HepG2 (cell line): ENCODE results near the gene PPP2R2D. TPM values are rescaled to one million over a fixed set of nuclear protein-coding genes. Genes with fewer than 3 reads are reported as not detected.

Experiments used
- AHR ChIP-seq: IDR thresholded peaks from 2 replicates; pipeline ENCODE4 v1.6.1; 2018; ENCODE audit warnings: missing genetic modification reagents, missing compliant biosample characterization
- ARNT2 ChIP-seq: sonication (generic); formaldehyde crosslinking; IDR thresholded peaks from 2 replicates; pipeline ENCODE4 v1.8.0; 2022; ENCODE audit warnings: mild to moderate bottlenecking, low read depth, missing genetic modification reagents, moderate library complexity
- BORCS8-MEF2B ChIP-seq: sonication (generic); formaldehyde crosslinking; IDR thresholded peaks from 2 replicates; pipeline ENCODE4 v1.8.0; 2022; ENCODE audit warnings: mild to moderate bottlenecking, missing genetic modification reagents
- CCDC6 ChIP-seq: sonication (generic); formaldehyde crosslinking; IDR thresholded peaks from 2 replicates; pipeline ENCODE4 v1.8.1; 2022; ENCODE audit warnings: mild to moderate bottlenecking, missing genetic modification reagents, moderate library complexity
- CREM ChIP-seq, 2 experiments: sonication (generic) in 1 of 2; formaldehyde crosslinking in 1 of 2; IDR thresholded peaks; 2 replicates each; pipeline versions ENCODE4 v1.4.0 to v1.6.1; 2016 to 2020; ENCODE audit warnings: antibody characterized with exemption in 1 of 2, mild to moderate bottlenecking in 1 of 2, missing genetic modification reagents in 1 of 2
- FOSL2 ChIP-seq: sonication (generic); formaldehyde crosslinking; IDR thresholded peaks from 2 replicates; pipeline ENCODE4 v1.4.0; 2020; ENCODE audit warnings: missing genetic modification reagents
- GABPB1 ChIP-seq: IDR thresholded peaks from 2 replicates; pipeline ENCODE4 v1.6.1; 2016; ENCODE audit warnings: mild to moderate bottlenecking, missing genetic modification reagents, moderate library complexity, missing compliant biosample characterization
- KDM5A ChIP-seq: fragments of 200-600 bp; sonication (generic); IDR thresholded peaks from 2 replicates; pipeline ENCODE4 v1.7.0; 2018; ENCODE audit warnings: antibody characterized with exemption, mild to moderate bottlenecking, low read length, borderline replicate concordance
- KLF12 ChIP-seq: sonication (generic); formaldehyde crosslinking; IDR thresholded peaks from 2 replicates; pipeline ENCODE4 v1.4.0; 2020; ENCODE audit warnings: missing genetic modification reagents, borderline replicate concordance
- MXI1 ChIP-seq: IDR thresholded peaks from 3 replicates; pipeline ENCODE4 v1.6.1; 2012; ENCODE audit warnings: low read depth, low read length, inconsistent platforms, borderline replicate concordance
- MYC ChIP-seq: sonication (generic); formaldehyde crosslinking; IDR thresholded peaks from 2 replicates; pipeline ENCODE4 v1.9.0; 2021; ENCODE audit warnings: missing genetic modification reagents, borderline replicate concordance
- POGZ ChIP-seq: sonication (generic); formaldehyde crosslinking; IDR thresholded peaks from 2 replicates; pipeline ENCODE4 v1.4.0; 2020; ENCODE audit warnings: mild to moderate bottlenecking, missing genetic modification reagents
- POLR2G ChIP-seq: fragments of 200-400 bp; formaldehyde crosslinking; IDR thresholded peaks from 2 replicates; pipeline ENCODE4 v1.6.1; 2018; ENCODE audit warnings: mild to moderate bottlenecking, low read depth, low read length, moderate library complexity
- RBAK ChIP-seq: sonication (generic); formaldehyde crosslinking; IDR thresholded peaks from 2 replicates; pipeline ENCODE4 v1.5.1; 2020; ENCODE audit warnings: mild to moderate bottlenecking, missing genetic modification reagents
- RFX5 ChIP-seq: IDR thresholded peaks from 2 replicates; pipeline ENCODE4 v1.6.1; 2011; ENCODE audit warnings: low read depth, low read length, improper control_type of control experiment
- SOX6 ChIP-seq, 2 experiments: fragments of 450-650 bp in 1 of 2; sonication (generic) in 1 of 2; formaldehyde crosslinking in 1 of 2; IDR thresholded peaks; 2 replicates each; pipeline versions ENCODE4 v1.4.0 to v1.6.1; 2017 to 2020; ENCODE audit warnings: antibody characterized with exemption in 1 of 2, mild to moderate bottlenecking in 1 of 2, missing genetic modification reagents in 1 of 2
- SSRP1 ChIP-seq: IDR thresholded peaks from 2 replicates; pipeline ENCODE4 v1.6.1; 2016; ENCODE audit warnings: control low read depth
- STAG1 ChIP-seq: sonication (generic); formaldehyde crosslinking; IDR thresholded peaks from 2 replicates; pipeline ENCODE4 v1.4.0; 2020; ENCODE audit warnings: missing genetic modification reagents
- TBP ChIP-seq: sonication (generic); formaldehyde crosslinking; IDR thresholded peaks from 2 replicates; pipeline ENCODE4 v1.5.0; 2020; ENCODE audit warnings: missing genetic modification reagents
- TMF1 ChIP-seq: sonication (generic); formaldehyde crosslinking; IDR thresholded peaks from 2 replicates; pipeline ENCODE4 v1.8.1; 2022; ENCODE audit warnings: low read depth, missing genetic modification reagents
- WIZ ChIP-seq: sonication (generic); formaldehyde crosslinking; IDR thresholded peaks from 2 replicates; pipeline ENCODE4 v1.5.1; 2020; ENCODE audit warnings: mild to moderate bottlenecking, missing genetic modification reagents
- ZEB1 ChIP-seq: IDR thresholded peaks from 2 replicates; pipeline ENCODE4 v1.6.1; 2012; ENCODE audit warnings: mild to moderate bottlenecking, low read depth, inconsistent platforms; ENCODE audit not compliant: insufficient replicate concordance
- ZNF205 ChIP-seq: IDR thresholded peaks from 2 replicates; pipeline ENCODE4 v1.6.1; 2018; ENCODE audit warnings: missing biosample characterization, missing genetic modification reagents
- ZNF263 ChIP-seq: sonication (generic); formaldehyde crosslinking; IDR thresholded peaks from 2 replicates; pipeline ENCODE4 v1.4.0; 2020; ENCODE audit warnings: missing genetic modification reagents
- ZNF550 ChIP-seq: sonication (generic); formaldehyde crosslinking; IDR thresholded peaks from 2 replicates; pipeline ENCODE4 v1.4.0; 2020; ENCODE audit warnings: mild to moderate bottlenecking, missing genetic modification reagents, borderline replicate concordance
- polyA plus RNA-seq, 8 experiments: library from polyadenylated mRNA; depleted of rRNA in 3 of 8; stranded (reverse) in 7 of 8; unstranded in 1 of 8; fragments of >200 nt; fragmentation: Illumina TruSeq in 4 of 8; extraction: Trizol in 4 of 8; gene quantifications; 2 replicates each; pipeline versions ENCODE4 v1.2.1 to v1.2.3, GENCODE V29; 2011 to 2016; ENCODE audit warnings: low read depth in 4 of 8, missing spikeins in 1 of 8, mixed read lengths in 1 of 8; ENCODE audit not compliant: insufficient read depth in 1 of 8
- total RNA-seq, 5 experiments: library from RNA; depleted of rRNA; stranded (reverse); fragments of >200 nt; fragmentation: Illumina TruSeq; extraction: Trizol; gene quantifications; 2 replicates each; pipeline ENCODE4 v1.2.3, GENCODE V29; 2016; ENCODE audit warnings: low read depth in 1 of 5
- TF ChIP-seq, protein P1 (sequence below): sonication (generic); formaldehyde crosslinking; IDR thresholded peaks from 2 replicates; pipeline ENCODE4 v1.4.0; 2020; ENCODE audit warnings: low read depth, mild to moderate bottlenecking, missing genetic modification reagents
- TF ChIP-seq, protein P2 (sequence below): sonication (generic); formaldehyde crosslinking; IDR thresholded peaks from 2 replicates; pipeline ENCODE4 v1.4.0; 2020; ENCODE audit warnings: missing genetic modification reagents, low read depth, mild to moderate bottlenecking, borderline replicate concordance
- TF ChIP-seq, protein P3 (sequence below): sonication (generic); formaldehyde crosslinking; IDR thresholded peaks from 2 replicates; pipeline ENCODE4 v1.4.0; 2020; ENCODE audit warnings: mild to moderate bottlenecking, missing genetic modification reagents

Gene PPP2R2D
- total and polyA plus RNA-seq, 2 of the 13 experiments (the other 11 are each of a cell fraction or from before 2014, with no cell fraction given): 32.7 to 33.2 TPM

DNA sequence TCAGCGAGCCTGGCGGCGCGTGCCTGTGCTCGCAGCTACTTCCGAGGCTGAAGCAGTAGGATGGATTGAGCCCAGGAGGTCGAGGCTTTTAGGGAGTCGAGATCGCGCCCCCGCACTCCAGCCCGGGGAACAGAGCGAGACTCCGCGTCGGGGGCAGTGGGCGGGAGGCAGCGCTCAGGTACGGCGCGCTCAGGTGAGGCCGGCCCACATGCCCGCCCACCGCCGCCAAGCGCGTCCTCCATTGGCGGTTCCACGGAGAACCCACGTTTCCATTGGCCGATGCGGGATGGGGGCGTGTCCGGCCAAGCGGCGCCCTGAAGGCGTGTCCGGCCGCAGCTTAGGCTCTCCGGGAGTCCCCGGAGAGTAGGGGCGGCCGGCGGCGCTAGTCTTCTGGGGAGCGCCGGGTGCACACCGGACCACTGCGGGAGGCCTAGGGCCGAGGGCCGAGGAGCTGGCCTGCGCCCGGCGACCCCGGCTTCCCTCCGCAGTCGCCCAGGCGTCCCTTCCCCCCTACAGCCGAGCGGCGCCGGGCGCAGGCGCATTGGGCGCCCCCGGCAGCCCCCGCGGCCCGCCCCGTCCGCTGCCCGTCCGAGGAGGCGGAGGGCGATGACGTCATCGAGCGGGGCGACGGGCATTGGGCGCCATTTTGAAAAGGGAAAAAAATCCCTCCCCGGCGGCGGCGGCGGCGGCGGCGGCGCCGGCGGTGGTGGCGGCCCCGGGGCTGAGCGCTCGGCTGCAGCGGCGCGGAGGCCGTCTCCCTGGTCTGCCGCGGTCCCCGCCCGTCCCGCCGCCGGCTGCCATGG, at the start of gene PPP2R2D (continued):
- TF ChIP-seq CREM (IDR thresholded peaks at IDR 0.05) (peak; percentile 64), CREM (CRISPR knock-in tag; IDR thresholded peaks at IDR 0.05) (peak; percentile 68; the same call in 1 of the 2 replicates), MYC (CRISPR knock-in tag) (peak; percentile 59; the same call in 1 of the 2 replicates), ZEB1 (peak; percentile 97), FOSL2 (CRISPR knock-in tag) (peak; percentile 35; the same call in 1 of the 2 replicates), WIZ (0 out of 2 replicates have a peak, but pooled peaks have one; percentile 38), TBP (CRISPR knock-in tag) (no peak), TMF1 (CRISPR knock-in tag) (peak; percentile 61; the same call in 1 of the 2 replicates), SOX6 (IDR thresholded peaks at IDR 0.05) (no peak), SOX6 (CRISPR knock-in tag; IDR thresholded peaks at IDR 0.05) (0 out of 2 replicates have a peak, but pooled peaks have one; percentile 23), ARNT2 (CRISPR knock-in tag) (no peak), AHR (CRISPR knock-in tag) (0 out of 2 replicates have a peak, but pooled peaks have one; percentile 29), POGZ (peak; percentile 33; the same call in 1 of the 2 replicates), POLR2G (peak; percentile 68; the same call in 1 of the 2 replicates), ZNF263 (CRISPR knock-in tag) (0 out of 2 replicates have a peak, but pooled peaks have one; percentile 18), STAG1 (CRISPR knock-in tag) (no peak), GABPB1 (peak; percentile 73; the same call in 1 of the 2 replicates), ZNF550 (CRISPR knock-in tag) (no peak), KLF12 (CRISPR knock-in tag) (0 out of 2 replicates have a peak, but pooled peaks have one; percentile 43), RBAK (CRISPR knock-in tag) (no peak), RFX5 (peak; percentile 46; the same call in 1 of the 2 replicates), KDM5A (peak; percentile 35; the same call in 1 of the 2 replicates), CCDC6 (CRISPR knock-in tag) (no peak), MXI1 (peak; percentile 61; the same call in 1 of the 3 replicates), BORCS8-MEF2B (CRISPR knock-in tag) (peak; percentile 32; the same call in 1 of the 2 replicates), SSRP1 (CRISPR knock-in tag) (no peak), ZNF205 (0 out of 2 replicates have a peak, but pooled peaks have one; percentile 28)
- TF ChIP-seq, protein P1, sequence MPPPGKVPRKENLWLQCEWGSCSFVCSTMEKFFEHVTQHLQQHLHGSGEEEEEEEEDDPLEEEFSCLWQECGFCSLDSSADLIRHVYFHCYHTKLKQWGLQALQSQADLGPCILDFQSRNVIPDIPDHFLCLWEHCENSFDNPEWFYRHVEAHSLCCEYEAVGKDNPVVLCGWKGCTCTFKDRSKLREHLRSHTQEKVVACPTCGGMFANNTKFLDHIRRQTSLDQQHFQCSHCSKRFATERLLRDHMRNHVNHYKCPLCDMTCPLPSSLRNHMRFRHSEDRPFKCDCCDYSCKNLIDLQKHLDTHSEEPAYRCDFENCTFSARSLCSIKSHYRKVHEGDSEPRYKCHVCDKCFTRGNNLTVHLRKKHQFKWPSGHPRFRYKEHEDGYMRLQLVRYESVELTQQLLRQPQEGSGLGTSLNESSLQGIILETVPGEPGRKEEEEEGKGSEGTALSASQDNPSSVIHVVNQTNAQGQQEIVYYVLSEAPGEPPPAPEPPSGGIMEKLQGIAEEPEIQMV (CRISPR knock-in tag): no peak; the same call in 1 of the 2 replicates
- TF ChIP-seq, protein P2, sequence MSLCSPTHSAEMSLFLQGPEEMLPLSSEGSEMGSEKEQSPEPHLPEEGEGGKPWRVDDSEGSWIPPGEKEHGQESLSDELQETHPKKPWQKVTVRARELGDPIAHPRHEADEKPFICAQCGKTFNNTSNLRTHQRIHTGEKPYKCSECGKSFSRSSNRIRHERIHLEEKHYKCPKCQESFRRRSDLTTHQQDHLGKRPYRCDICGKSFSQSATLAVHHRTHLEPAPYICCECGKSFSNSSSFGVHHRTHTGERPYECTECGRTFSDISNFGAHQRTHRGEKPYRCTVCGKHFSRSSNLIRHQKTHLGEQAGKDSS: no peak
- TF ChIP-seq, protein P3, sequence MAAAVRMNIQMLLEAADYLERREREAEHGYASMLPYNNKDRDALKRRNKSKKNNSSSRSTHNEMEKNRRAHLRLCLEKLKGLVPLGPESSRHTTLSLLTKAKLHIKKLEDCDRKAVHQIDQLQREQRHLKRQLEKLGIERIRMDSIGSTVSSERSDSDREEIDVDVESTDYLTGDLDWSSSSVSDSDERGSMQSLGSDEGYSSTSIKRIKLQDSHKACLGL (CRISPR knock-in tag): peak; percentile 48; the same call in 1 of the 2 replicates
